ENCODE results near the gene UNC93A.
"Not testable (repeated sequence)": the region's sequence is repeated elsewhere in the genome, so short reads cannot be mapped to it uniquely, and the experiment has no call there.

The UNC93A gene

GRCh38 chr6:167290786-167291622 is at the start of gene UNC93A:
TSS of gene UNC93A (plus strand) at chr6:167291315. CDS start at chr6:167291490, 175 bp downstream.
- TF ChIP-seq CTCF (IDR thresholded peaks at IDR 0.05; ENCODE audit: insufficient read depth, low read length, poor library complexity, severe bottlenecking), result no peak

GRCh38 chr6:167241321-167242134 is 49.6 kb upstream of the UNC93A start:
- not testable (repeated sequence) for H3K36me3 ChIP-seq (ENCODE audit: control insufficient read depth, insufficient read depth, low read length); H3K27me3 ChIP-seq (replicated peaks; ENCODE audit: control insufficient read depth, insufficient read depth, low read length); DNase-seq (ENCODE audit: extremely low read depth, insufficient read length); H3K4me3 ChIP-seq (replicated peaks; ENCODE audit: low read depth, low read length)

More at GRCh38 chr6:167290786-167291622, at the start of gene UNC93A:
- DNase-seq (ENCODE audit: extremely low read depth, insufficient read length), result no peak
- Histone ChIP-seq H3K27me3 (replicated peaks; ENCODE audit: control insufficient read depth, insufficient read depth, low read length) (no peaks in the 10 kb centered on the region), H3K36me3 (ENCODE audit: control insufficient read depth, insufficient read depth, low read length) (no peaks in the 10 kb centered on the region), H3K4me3 (replicated peaks; ENCODE audit: low read depth, low read length) (no peak within 1 kb of the TSS)

- H3K27me3 ChIP-seq (replicated peaks; ENCODE audit: control insufficient read depth, insufficient read depth, low read length); H3K4me3 ChIP-seq (replicated peaks; ENCODE audit: low read depth, low read length); H3K36me3 ChIP-seq (ENCODE audit: control insufficient read depth, insufficient read depth, low read length); DNase-seq (ENCODE audit: extremely low read depth, insufficient read length): not testable (repeated sequence)
Observed at GRCh38 chr6:167242135-167242506, 49.0 kb upstream of the UNC93A start.

GRCh38 chr6:167242511-167243051 is 48.5 kb upstream of the UNC93A start:
- not testable (repeated sequence) for DNase-seq (ENCODE audit: extremely low read depth, insufficient read length); H3K36me3 ChIP-seq (ENCODE audit: control insufficient read depth, insufficient read depth, low read length); H3K4me3 ChIP-seq (replicated peaks; ENCODE audit: low read depth, low read length); H3K27me3 ChIP-seq (replicated peaks; ENCODE audit: control insufficient read depth, insufficient read depth, low read length)

- Histone ChIP-seq H3K4me3 (replicated peaks; ENCODE audit: low read depth, low read length) (no peak overlapping the region), H3K27me3 (replicated peaks; ENCODE audit: control insufficient read depth, insufficient read depth, low read length) (no peaks in the 10 kb centered on the region; the same call in 1 of the 2 replicates), H3K36me3 (ENCODE audit: control insufficient read depth, insufficient read depth, low read length) (no peaks in the 10 kb centered on the region)
- no peak for TF ChIP-seq CTCF (IDR thresholded peaks at IDR 0.05; ENCODE audit: insufficient read depth, low read length, poor library complexity, severe bottlenecking)
- no peak for DNase-seq (ENCODE audit: extremely low read depth, insufficient read length)
Observed at GRCh38 chr6:167244064-167244960, 46.8 kb upstream of the UNC93A start.

GRCh38 chr6:167244991-167245390 is 46.1 kb upstream of the UNC93A start:
- TF ChIP-seq CTCF (IDR thresholded peaks at IDR 0.05; ENCODE audit: insufficient read depth, low read length, poor library complexity, severe bottlenecking), result no peak
- DNase-seq (ENCODE audit: extremely low read depth, insufficient read length), result no peak
- Histone ChIP-seq H3K27me3 (replicated peaks; ENCODE audit: control insufficient read depth, insufficient read depth, low read length) (no peaks in the 10 kb centered on the region; the same call in 1 of the 2 replicates), H3K36me3 (ENCODE audit: control insufficient read depth, insufficient read depth, low read length) (no peaks in the 10 kb centered on the region), H3K4me3 (replicated peaks; ENCODE audit: low read depth, low read length) (no peak overlapping the region)
